ENCODE results near the gene MUC16. TPM values are rescaled to one million over a fixed set of nuclear protein-coding genes. Genes with fewer than 3 reads are reported as not detected.

The MUC16 gene
- total and polyA plus RNA-seq, 4 donors = 1.1 to 8.0 (median 2.5) TPM

GRCh38 chr19:9046694-9047093, 36.5 kb upstream of the MUC16 start:
- Histone ChIP-seq H3K36me3 (ENCODE audit: control insufficient read depth in 4 of 4, insufficient read depth in 4 of 4, low read length in 4 of 4) (no peaks in the 10 kb centered on the region), H3K27ac (ENCODE audit: low read depth in 1 of 2, low read length in 1 of 2) (no peak overlapping the region), H3K9ac (ENCODE audit: insufficient read depth in 1 of 2, low read length in 2 of 2) (no peak overlapping the region), H3K4me1 (ENCODE audit: control insufficient read depth in 5 of 5, insufficient read depth in 5 of 5, low read length in 5 of 5) (no peaks in the 10 kb centered on the region), H3K9me3 (ENCODE audit: control insufficient read depth in 4 of 4, insufficient read depth in 3 of 4, low read length in 3 of 4) (no peaks in the 10 kb centered on the region), H3K4me3 (no peak overlapping the region), H3K27me3 (ENCODE audit: control insufficient read depth in 3 of 3, insufficient read depth in 3 of 3, low read length in 2 of 3) (no peaks in the 10 kb centered on the region)
- TF ChIP-seq CTCF (IDR thresholded peaks at IDR 0.05; ENCODE audit: control extremely low read depth, extremely low read depth) = no peak
- 52 to 57% methylated on average over 4 of the region's 4 CpGs for WGBS, 2 donors
- DNase-seq = no peak
- no peak for ATAC-seq (ENCODE audit: insufficient read depth, low FRiP score)

- no peaks in the 10 kb centered on the region for H3K4me1 ChIP-seq (ENCODE audit: control insufficient read depth in 5 of 5, insufficient read depth in 5 of 5, low read length in 5 of 5)
- H3K9me3 ChIP-seq (ENCODE audit: control insufficient read depth in 4 of 4, insufficient read depth in 3 of 4, low read length in 3 of 4) = no peaks in the 10 kb centered on the region
- no peaks in the 10 kb centered on the region for H3K36me3 ChIP-seq (ENCODE audit: control insufficient read depth in 4 of 4, insufficient read depth in 4 of 4, low read length in 4 of 4)
- H3K27ac ChIP-seq (ENCODE audit: low read depth in 1 of 2, low read length in 1 of 2) = no peak overlapping the region
- no peak for ATAC-seq (ENCODE audit: insufficient read depth, low FRiP score)
- no peak overlapping the region for H3K4me3 ChIP-seq
- DNase-seq = no peak
- no peaks in the 10 kb centered on the region for H3K27me3 ChIP-seq (ENCODE audit: control insufficient read depth in 3 of 3, insufficient read depth in 3 of 3, low read length in 2 of 3)
- 64 to 76% methylated on average over 3 of the region's 3 CpGs for WGBS, 2 donors
- no peak overlapping the region for H3K9ac ChIP-seq (ENCODE audit: insufficient read depth in 1 of 2, low read length in 2 of 2)
- TF ChIP-seq CTCF (IDR thresholded peaks at IDR 0.05; ENCODE audit: control extremely low read depth, extremely low read depth) = no peak
Observed at GRCh38 chr19:9044449-9044848, 34.2 kb upstream of the MUC16 start.

DNA sequence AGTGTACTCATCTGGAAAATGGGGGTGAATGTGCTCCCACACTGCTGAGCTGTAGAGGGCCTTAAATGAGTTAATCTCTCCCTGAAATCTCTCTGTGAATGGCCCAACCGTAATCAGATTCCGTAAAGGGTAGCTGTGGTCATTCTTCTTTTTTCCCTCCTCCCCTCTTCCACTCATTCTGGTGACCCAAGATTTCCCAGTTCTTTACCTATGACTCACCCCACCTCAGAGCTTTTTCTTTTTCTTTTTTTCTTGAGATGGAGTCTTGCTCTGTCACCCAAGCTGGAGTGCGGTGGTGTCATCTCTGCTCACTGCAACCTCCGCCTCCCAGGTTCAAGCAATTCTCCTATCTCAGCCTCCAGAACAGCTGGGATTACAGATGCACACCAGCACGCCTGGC, 33.3 kb upstream of the MUC16 start:
- H3K27ac ChIP-seq (ENCODE audit: low read depth in 1 of 2, low read length in 1 of 2) = no peak overlapping the region
- no peaks in the 10 kb centered on the region for H3K4me1 ChIP-seq (ENCODE audit: control insufficient read depth in 5 of 5, insufficient read depth in 5 of 5, low read length in 5 of 5)
- H3K4me3 ChIP-seq = no peak overlapping the region
- no peak for TF ChIP-seq CTCF (IDR thresholded peaks at IDR 0.05; ENCODE audit: control extremely low read depth, extremely low read depth)
- H3K9me3 ChIP-seq (ENCODE audit: control insufficient read depth in 4 of 4, insufficient read depth in 3 of 4, low read length in 3 of 4) = no peaks in the 10 kb centered on the region
- ATAC-seq (ENCODE audit: insufficient read depth, low FRiP score) = no peak
- H3K36me3 ChIP-seq (ENCODE audit: control insufficient read depth in 4 of 4, insufficient read depth in 4 of 4, low read length in 4 of 4) = no peaks in the 10 kb centered on the region
- WGBS, 2 donors = 89% methylated on average over 5 of the region's 5 CpGs
- H3K9ac ChIP-seq (ENCODE audit: insufficient read depth in 1 of 2, low read length in 2 of 2) = no peak overlapping the region
- no peak for DNase-seq
- H3K27me3 ChIP-seq (ENCODE audit: control insufficient read depth in 3 of 3, insufficient read depth in 3 of 3, low read length in 2 of 3) = no peaks in the 10 kb centered on the region

DNA sequence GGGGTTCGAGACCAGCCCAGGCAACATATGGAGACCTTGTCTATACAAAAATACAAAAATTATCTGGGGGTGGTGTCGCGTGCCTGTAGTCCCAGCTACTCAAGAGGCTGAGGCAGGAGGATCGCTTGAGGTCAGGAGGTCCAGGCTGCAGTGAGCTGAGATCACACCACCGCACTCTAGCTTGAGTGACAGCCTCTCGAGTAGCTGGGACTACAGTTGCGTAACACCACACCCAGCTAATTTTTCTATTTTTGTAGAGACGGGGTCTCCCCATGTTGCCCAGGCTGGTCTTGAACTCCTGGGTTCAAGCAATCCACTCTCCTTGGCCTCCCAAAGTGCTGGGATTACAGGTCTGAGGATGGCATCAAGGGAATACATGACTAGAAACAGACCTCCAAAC, 30.8 kb upstream of the MUC16 start:
- 72 to 86% methylated on average over 8 of the region's 8 CpGs for WGBS, 2 donors
- no peak for TF ChIP-seq CTCF (IDR thresholded peaks at IDR 0.05; ENCODE audit: control extremely low read depth, extremely low read depth)
- no peak for DNase-seq
- H3K27ac ChIP-seq (ENCODE audit: low read depth in 1 of 2, low read length in 1 of 2) = no peak overlapping the region
- H3K27me3 ChIP-seq (ENCODE audit: control insufficient read depth in 3 of 3, insufficient read depth in 3 of 3, low read length in 2 of 3) = no peaks in the 10 kb centered on the region
- no peaks in the 10 kb centered on the region for H3K4me1 ChIP-seq (ENCODE audit: control insufficient read depth in 5 of 5, insufficient read depth in 5 of 5, low read length in 5 of 5)
- no peaks in the 10 kb centered on the region for H3K9me3 ChIP-seq (ENCODE audit: control insufficient read depth in 4 of 4, insufficient read depth in 3 of 4, low read length in 3 of 4)
- ATAC-seq (ENCODE audit: insufficient read depth, low FRiP score) = no peak
- H3K36me3 ChIP-seq (ENCODE audit: control insufficient read depth in 4 of 4, insufficient read depth in 4 of 4, low read length in 4 of 4) = no peaks in the 10 kb centered on the region
- no peak overlapping the region for H3K9ac ChIP-seq (ENCODE audit: insufficient read depth in 1 of 2, low read length in 2 of 2)
- H3K4me3 ChIP-seq = no peak overlapping the region
